Measurements from ENCODE around the gene GPR78.

DNA sequence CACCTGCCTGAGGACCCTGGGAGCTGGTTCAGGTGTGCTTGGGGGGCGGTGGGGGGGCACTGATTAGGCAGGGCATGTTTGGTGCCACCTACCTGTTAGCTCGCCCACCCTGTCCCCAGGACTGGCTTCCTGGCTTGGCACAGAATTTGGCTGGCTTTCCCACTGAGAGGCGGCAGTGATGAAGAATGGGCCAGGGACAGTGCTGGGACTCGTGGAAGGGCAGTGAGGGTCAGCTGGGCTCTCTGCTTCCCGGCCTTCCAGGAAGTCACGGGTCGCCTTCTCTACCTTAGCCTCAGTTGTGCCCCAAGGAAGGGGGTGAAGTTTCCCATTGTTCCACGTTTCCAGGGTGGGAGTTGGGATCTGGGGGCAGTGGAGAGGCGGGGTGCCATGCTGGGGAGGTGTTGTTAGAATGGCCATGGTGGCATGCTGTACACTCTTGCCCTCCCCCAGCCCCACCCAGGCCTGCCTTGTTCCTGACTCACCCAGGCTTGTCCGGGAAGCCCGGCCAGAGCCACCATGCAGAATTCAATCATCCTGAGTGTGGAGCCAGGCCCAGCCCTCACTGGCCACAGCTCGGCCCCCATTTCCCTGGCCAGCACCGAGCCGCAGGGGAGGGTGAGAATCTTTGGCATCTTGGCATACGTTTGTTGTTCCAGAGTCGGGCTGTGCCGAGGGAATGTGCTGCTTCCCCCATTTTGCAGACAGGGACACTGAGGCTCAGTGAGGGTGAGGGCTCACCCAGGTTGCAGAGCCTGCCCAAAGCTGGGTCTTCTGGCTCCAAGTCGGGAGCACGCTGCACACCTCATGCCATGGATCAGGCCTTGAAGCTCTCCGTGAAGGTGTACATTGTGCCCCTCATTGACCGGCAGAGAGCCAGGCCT is 21.9 kb upstream of the GPR78 start:
- TF ChIP-seq, protein P1, sequence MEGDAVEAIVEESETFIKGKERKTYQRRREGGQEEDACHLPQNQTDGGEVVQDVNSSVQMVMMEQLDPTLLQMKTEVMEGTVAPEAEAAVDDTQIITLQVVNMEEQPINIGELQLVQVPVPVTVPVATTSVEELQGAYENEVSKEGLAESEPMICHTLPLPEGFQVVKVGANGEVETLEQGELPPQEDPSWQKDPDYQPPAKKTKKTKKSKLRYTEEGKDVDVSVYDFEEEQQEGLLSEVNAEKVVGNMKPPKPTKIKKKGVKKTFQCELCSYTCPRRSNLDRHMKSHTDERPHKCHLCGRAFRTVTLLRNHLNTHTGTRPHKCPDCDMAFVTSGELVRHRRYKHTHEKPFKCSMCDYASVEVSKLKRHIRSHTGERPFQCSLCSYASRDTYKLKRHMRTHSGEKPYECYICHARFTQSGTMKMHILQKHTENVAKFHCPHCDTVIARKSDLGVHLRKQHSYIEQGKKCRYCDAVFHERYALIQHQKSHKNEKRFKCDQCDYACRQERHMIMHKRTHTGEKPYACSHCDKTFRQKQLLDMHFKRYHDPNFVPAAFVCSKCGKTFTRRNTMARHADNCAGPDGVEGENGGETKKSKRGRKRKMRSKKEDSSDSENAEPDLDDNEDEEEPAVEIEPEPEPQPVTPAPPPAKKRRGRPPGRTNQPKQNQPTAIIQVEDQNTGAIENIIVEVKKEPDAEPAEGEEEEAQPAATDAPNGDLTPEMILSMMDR (IDR thresholded peaks at IDR 0.05; ENCODE audit: low read depth, low read length): no peak
- no peak for TF ChIP-seq EZH2phosphoT487 (IDR thresholded peaks at IDR 0.05; ENCODE audit: low read depth)
